Loucy (cell line): ENCODE results near the gene KIF18B.

Experiments
- H2AFZ ChIP-seq: fragments of 200-600 bp; sonication (generic); 2 replicates; pipeline ENCODE4 v1.6.0; 2016; ENCODE audit warnings: antibody characterized with exemption, mild to moderate bottlenecking, low read length, moderate library complexity
- H3F3A ChIP-seq: fragments of 200-600 bp; 2 replicates; pipeline ENCODE4 v1.6.0; 2016; ENCODE audit warnings: antibody characterized with exemption, low read depth, mild to moderate bottlenecking
- H3K27me3 ChIP-seq: fragments of 200-600 bp; sonication (generic); 2 replicates; pipeline ENCODE4 v1.6.1; 2014; ENCODE audit warnings: low read length, mild to moderate bottlenecking; ENCODE audit not compliant: insufficient read depth, poor library complexity, severe bottlenecking
- H3K36me3 ChIP-seq: fragments of 200-600 bp; sonication (generic); 2 replicates; pipeline ENCODE4 v1.6.1; 2016; ENCODE audit warnings: low read length; ENCODE audit not compliant: insufficient read depth
- H3K4me1 ChIP-seq: fragments of 200-600 bp; sonication (generic); 2 replicates; pipeline ENCODE4 v1.5.1; 2014; ENCODE audit warnings: low read length, mild to moderate bottlenecking; ENCODE audit not compliant: insufficient read depth, poor library complexity, severe bottlenecking
- H3K4me2 ChIP-seq: fragments of 200-600 bp; sonication (generic); 2 replicates; pipeline ENCODE4 v1.6.0; 2014; ENCODE audit warnings: antibody characterized with exemption, low read length, low read depth, mild to moderate bottlenecking; ENCODE audit not compliant: poor library complexity, severe bottlenecking
- H3K4me3 ChIP-seq: fragments of 200-600 bp; sonication (generic); 2 replicates; pipeline ENCODE4 v1.5.1; 2014; ENCODE audit warnings: low read length, mild to moderate bottlenecking, mixed read lengths; ENCODE audit not compliant: poor library complexity, severe bottlenecking
- H3K79me2 ChIP-seq: fragments of 200-600 bp; sonication (generic); 2 replicates; pipeline ENCODE4 v1.6.1; 2014; ENCODE audit warnings: low read length; ENCODE audit not compliant: insufficient read depth
- H3K9ac ChIP-seq: fragments of 200-600 bp; sonication (generic); 2 replicates; pipeline ENCODE4 v1.6.0; 2014; ENCODE audit warnings: mild to moderate bottlenecking, low read depth, low read length, moderate library complexity; ENCODE audit not compliant: poor library complexity, severe bottlenecking
- H3K9me2 ChIP-seq: fragments of 200-600 bp; sonication (generic); replicated peaks from 2 replicates; pipeline ENCODE4 v1.6.1; 2016; ENCODE audit warnings: low read depth, low read length, mixed read lengths
- H3K9me3 ChIP-seq: fragments of 200-600 bp; sonication (generic); 2 replicates; pipeline ENCODE4 v1.6.1; 2014; ENCODE audit warnings: mild to moderate bottlenecking, antibody characterized with exemption, low read length, low read depth; ENCODE audit not compliant: insufficient read depth
- H4K20me1 ChIP-seq: fragments of 200-600 bp; sonication (generic); 2 replicates; pipeline ENCODE4 v1.6.0; 2014; ENCODE audit warnings: antibody characterized with exemption, low read length, mild to moderate bottlenecking; ENCODE audit not compliant: insufficient read depth, poor library complexity, severe bottlenecking
- EZH2phosphoT487 ChIP-seq: fragments of 200-600 bp; IDR thresholded peaks from 2 replicates; pipeline ENCODE4 v1.6.1; 2018; ENCODE audit warnings: antibody characterized with exemption, mild to moderate bottlenecking, moderate library complexity, borderline replicate concordance
- TF ChIP-seq, protein P1 (sequence below): fragments of 200-600 bp; sonication (generic); conservative IDR thresholded peaks from 2 replicates; pipeline ENCODE4 v1.5.1; 2014; ENCODE audit warnings: mild to moderate bottlenecking, antibody characterized with exemption, low read length

KIF18B gene

DNA sequence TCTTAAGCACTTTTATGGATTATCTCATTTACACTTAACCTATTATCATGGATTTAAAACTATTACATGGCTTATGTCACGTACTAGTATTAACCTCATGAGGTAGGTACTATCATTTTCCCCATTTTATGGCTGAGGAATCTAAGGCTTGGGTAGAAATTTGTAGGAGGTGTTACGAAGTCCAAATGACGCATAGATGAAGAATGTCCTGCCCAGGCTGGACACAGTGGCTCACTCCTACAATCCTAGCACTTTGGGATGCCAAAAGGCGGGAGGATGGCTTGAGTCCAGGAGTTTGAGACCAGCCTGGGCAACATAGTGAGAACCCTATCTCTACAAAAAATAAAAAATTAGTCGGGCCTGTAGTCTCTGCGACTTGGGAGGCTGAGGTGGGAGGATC, 25.4 kb upstream of the KIF18B start:
- H3K4me3 ChIP-seq, result no peak overlapping the region
- no peaks in the 10 kb centered on the region for H3K79me2 ChIP-seq
- peaks cover 4% of the 10 kb centered on the region for H3K4me1 ChIP-seq
- H3K9me2 ChIP-seq, result no peaks in the 10 kb centered on the region
- H3K36me3 ChIP-seq, result no peaks in the 10 kb centered on the region
- H3F3A ChIP-seq, result no peaks in the 10 kb centered on the region
- no peaks in the 10 kb centered on the region for H4K20me1 ChIP-seq
- H2AFZ ChIP-seq, result no peak overlapping the region
- no peak overlapping the region for H3K4me2 ChIP-seq
- no peak overlapping the region for H3K9ac ChIP-seq
- H3K9me3 ChIP-seq, result no peaks in the 10 kb centered on the region
- TF ChIP-seq, protein P1, sequence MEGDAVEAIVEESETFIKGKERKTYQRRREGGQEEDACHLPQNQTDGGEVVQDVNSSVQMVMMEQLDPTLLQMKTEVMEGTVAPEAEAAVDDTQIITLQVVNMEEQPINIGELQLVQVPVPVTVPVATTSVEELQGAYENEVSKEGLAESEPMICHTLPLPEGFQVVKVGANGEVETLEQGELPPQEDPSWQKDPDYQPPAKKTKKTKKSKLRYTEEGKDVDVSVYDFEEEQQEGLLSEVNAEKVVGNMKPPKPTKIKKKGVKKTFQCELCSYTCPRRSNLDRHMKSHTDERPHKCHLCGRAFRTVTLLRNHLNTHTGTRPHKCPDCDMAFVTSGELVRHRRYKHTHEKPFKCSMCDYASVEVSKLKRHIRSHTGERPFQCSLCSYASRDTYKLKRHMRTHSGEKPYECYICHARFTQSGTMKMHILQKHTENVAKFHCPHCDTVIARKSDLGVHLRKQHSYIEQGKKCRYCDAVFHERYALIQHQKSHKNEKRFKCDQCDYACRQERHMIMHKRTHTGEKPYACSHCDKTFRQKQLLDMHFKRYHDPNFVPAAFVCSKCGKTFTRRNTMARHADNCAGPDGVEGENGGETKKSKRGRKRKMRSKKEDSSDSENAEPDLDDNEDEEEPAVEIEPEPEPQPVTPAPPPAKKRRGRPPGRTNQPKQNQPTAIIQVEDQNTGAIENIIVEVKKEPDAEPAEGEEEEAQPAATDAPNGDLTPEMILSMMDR, result no peak
- TF ChIP-seq EZH2phosphoT487, result no peak
- peaks cover 27% of the 10 kb centered on the region for H3K27me3 ChIP-seq

DNA sequence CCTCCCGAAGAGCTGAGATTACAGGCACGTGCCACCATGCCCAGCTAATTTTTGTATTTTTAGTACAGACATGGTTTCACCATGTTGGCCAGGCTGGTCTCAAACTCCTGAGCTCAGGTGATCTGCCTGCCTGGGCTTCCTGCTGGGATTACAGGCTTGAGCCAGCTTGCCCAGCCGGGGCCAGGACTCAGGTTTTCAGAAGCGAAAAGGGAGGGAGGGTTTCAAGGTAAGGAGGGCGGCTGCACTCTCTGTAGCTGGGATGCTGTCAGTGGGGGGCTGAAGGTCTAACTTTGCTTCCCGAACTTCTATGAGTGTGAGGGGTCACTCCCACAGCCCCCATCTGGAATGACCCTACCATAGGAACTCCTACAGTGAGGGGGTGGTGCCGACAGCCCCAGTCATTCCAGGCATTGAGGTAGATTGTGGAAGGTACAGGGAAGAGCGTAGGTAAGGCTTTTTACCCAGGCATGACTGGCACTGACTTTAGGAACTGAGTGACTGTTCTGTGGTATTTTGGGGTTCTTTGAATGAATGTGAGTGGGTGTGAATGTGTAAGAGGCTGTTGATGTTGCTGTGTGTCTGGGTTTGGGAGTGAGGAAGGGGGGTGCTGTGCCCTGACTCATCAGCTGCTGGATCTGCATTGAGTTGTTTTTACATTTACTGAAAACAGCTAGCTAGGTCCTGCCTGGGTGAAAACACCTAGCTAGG, 24.4 kb upstream of the KIF18B start:
- Histone ChIP-seq H3F3A (no peaks in the 10 kb centered on the region), H3K9ac (no peak overlapping the region), H3K4me3 (no peak overlapping the region), H3K4me1 (peaks cover 4% of the 10 kb centered on the region), H3K36me3 (no peaks in the 10 kb centered on the region), H2AFZ (no peak overlapping the region), H3K9me2 (no peaks in the 10 kb centered on the region), H3K4me2 (no peak overlapping the region), H4K20me1 (no peaks in the 10 kb centered on the region), H3K27me3 (peaks cover 27% of the 10 kb centered on the region), H3K79me2 (no peaks in the 10 kb centered on the region), H3K9me3 (no peaks in the 10 kb centered on the region)
- TF ChIP-seq EZH2phosphoT487, result no peak
- TF ChIP-seq, protein P1, result no peak

DNA sequence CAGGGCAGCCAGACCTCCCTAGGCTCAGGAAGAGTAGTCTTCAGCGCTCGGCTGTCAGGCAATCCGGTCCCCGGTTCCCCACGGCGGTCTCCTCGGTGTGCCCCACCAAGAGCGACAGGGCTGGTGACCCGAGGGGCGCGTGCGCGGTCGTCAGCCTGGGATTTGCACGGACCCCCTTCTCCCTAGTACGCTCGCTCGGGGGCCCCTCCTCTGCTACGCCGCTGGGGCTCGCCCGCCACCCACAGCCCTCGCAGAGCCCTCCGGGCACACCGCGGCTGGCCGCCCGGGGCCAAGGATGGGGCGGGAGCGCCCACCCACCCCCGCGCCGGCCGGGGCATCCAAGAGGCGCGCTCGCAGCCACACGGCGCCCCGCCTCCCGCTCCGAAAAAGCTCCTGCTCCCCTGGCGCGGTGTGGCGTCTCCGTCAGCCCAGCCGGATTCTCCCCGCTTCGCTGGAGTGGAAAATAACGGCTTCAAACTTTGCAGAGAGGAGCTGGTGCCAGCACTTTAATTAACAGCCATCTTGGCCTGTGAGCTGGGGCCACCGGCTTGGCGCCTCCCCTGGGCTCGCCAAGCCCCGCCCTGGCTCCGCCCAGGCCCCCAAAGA, 22.7 kb upstream of the KIF18B start:
- Histone ChIP-seq H3F3A (no peaks in the 10 kb centered on the region), H3K36me3 (no peaks in the 10 kb centered on the region), H3K4me2 (peak overlapping the region; percentile 47), H3K4me3 (peak overlapping the region; percentile 25), H3K9me3 (no peaks in the 10 kb centered on the region), H3K79me2 (no peaks in the 10 kb centered on the region), H3K4me1 (peaks cover 4% of the 10 kb centered on the region), H3K27me3 (peaks cover 27% of the 10 kb centered on the region), H2AFZ (peak overlapping the region; percentile 54; the same call in 1 of the 2 replicates), H4K20me1 (no peaks in the 10 kb centered on the region), H3K9ac (no peak overlapping the region), H3K9me2 (no peaks in the 10 kb centered on the region)
- TF ChIP-seq, protein P1, result no peak
- TF ChIP-seq EZH2phosphoT487, result no peak
